ENCODE data around the gene PRND. TPM values are rescaled to one million over a fixed set of nuclear protein-coding genes. Genes with fewer than 3 reads are reported as not detected.

PRND gene
- total and polyA plus RNA-seq, 10 of the 15 experiments (the other 5 are each of a cell fraction or from before 2014, with no cell fraction given): not detected

GRCh38 chr20:4673371-4674001 lies 48.2 kb upstream of the PRND start:
- ChIA-PET RAD21 (ENCODE audit: unreplicated experiment) (no interaction called here), CTCF (interaction anchor here (0.6 to 1.0 kb wide), 2 partner anchors 17 to 35 kb away, joined by 3 read pairs; no protein-coding TSS in a partner anchor), POLR2A (no interaction called here), SMC1A (ENCODE audit: uncharacterized antibody, unreplicated experiment) (interaction anchor here (1.0 kb wide), 1 partner anchor 68 kb away, joined by 3 read pairs; no protein-coding TSS in a partner anchor)
- 16% methylated on average over 5 of the region's 5 CpGs for WGBS (ENCODE audit: insufficient coverage, insufficient replicate concordance, low lambda C conversion rate, missing lambda C conversion rate)
- intact Hi-C loops (cut with micrococcal nuclease; ENCODE audit: unreplicated experiment) (no loop called here), in situ Hi-C loops (cut with MboI) (no loop called here)
- no peak for TF ChIP-seq EP300 (IDR thresholded peaks at IDR 0.05; ENCODE audit: borderline replicate concordance in 1 of 2, control insufficient read depth in 1 of 2, low read depth in 2 of 2, low read length in 2 of 2)
- no peak for TF ChIP-seq PRDM15 (CRISPR knock-in tag; IDR thresholded peaks at IDR 0.05)
- TF ChIP-seq SREBF1 (IDR thresholded peaks at IDR 0.05; ENCODE audit: low read length): no peak
- no peak for TF ChIP-seq SKIL (IDR thresholded peaks at IDR 0.05; ENCODE audit: low read depth, poor library complexity, severe bottlenecking)
- no peak for TF ChIP-seq MEF2B (IDR thresholded peaks at IDR 0.05; ENCODE audit: partially characterized antibody, poor library complexity, severe bottlenecking)
- no peak for TF ChIP-seq TCF7 (IDR thresholded peaks at IDR 0.05; ENCODE audit: borderline replicate concordance)
- TF ChIP-seq MYC (IDR thresholded peaks at IDR 0.05; ENCODE audit: insufficient read depth, insufficient read length, insufficient replicate concordance, low read length, severe bottlenecking): no peak
- no peak for TF ChIP-seq SP1 (IDR thresholded peaks at IDR 0.05; ENCODE audit: low read depth, low read length)
- no peak for TF ChIP-seq PAX8 (IDR thresholded peaks at IDR 0.05)
- no peak for TF ChIP-seq KAT2A (conservative IDR thresholded peaks at IDR 0.05; ENCODE audit: control insufficient read depth, low read depth, low read length)
- DNase-seq (ENCODE audit: low read depth, low spot score): no peak
- no peaks in the 10 kb centered on the region for H3K79me2 ChIP-seq (ENCODE audit: control insufficient read depth, insufficient read depth, low read length)
- H3K4me2 ChIP-seq (ENCODE audit: control insufficient read depth, insufficient read depth): no peak overlapping the region
- H2AFZ ChIP-seq (ENCODE audit: control insufficient read depth, low read depth, low read length): no peak overlapping the region
- no peaks in the 10 kb centered on the region for H3K9me3 ChIP-seq (replicated peaks; ENCODE audit: control insufficient read depth, insufficient read depth, low read length)
- H3K36me3 ChIP-seq (ENCODE audit: control insufficient read depth in 2 of 2, insufficient read depth in 2 of 2, low read length in 1 of 2): no peaks in the 10 kb centered on the region
- no TSS peak for BruUV-seq (replicated peaks)
- H3K4me1 ChIP-seq (ENCODE audit: control insufficient read depth, insufficient read depth, low read length): no peaks in the 10 kb centered on the region
- no peaks in the 10 kb centered on the region for H3K27me3 ChIP-seq (replicated peaks in 1 of 2; ENCODE audit: control insufficient read depth in 2 of 2, insufficient read depth in 2 of 2, low read length in 1 of 2)
- no peak overlapping the region for H3K4me3 ChIP-seq
- FAIRE-seq: no peak
- ATAC-seq: no peak
- H3K9ac ChIP-seq (ENCODE audit: control insufficient read depth, insufficient read depth, low read length): no peak overlapping the region
- no peak overlapping the region for H3K27ac ChIP-seq (ENCODE audit: control insufficient read depth, insufficient read depth)
- no peaks in the 10 kb centered on the region for H4K20me1 ChIP-seq (ENCODE audit: control insufficient read depth, insufficient read depth)
